CMK (cell line): Measurements from ENCODE around the gene DNAJC8.

Experiments
- DNase-seq: peaks from one replicate; pipeline ENCODE4 v3.0.0-alpha.2; 2010; ENCODE audit warnings: low read depth

DNAJC8 gene

DNA sequence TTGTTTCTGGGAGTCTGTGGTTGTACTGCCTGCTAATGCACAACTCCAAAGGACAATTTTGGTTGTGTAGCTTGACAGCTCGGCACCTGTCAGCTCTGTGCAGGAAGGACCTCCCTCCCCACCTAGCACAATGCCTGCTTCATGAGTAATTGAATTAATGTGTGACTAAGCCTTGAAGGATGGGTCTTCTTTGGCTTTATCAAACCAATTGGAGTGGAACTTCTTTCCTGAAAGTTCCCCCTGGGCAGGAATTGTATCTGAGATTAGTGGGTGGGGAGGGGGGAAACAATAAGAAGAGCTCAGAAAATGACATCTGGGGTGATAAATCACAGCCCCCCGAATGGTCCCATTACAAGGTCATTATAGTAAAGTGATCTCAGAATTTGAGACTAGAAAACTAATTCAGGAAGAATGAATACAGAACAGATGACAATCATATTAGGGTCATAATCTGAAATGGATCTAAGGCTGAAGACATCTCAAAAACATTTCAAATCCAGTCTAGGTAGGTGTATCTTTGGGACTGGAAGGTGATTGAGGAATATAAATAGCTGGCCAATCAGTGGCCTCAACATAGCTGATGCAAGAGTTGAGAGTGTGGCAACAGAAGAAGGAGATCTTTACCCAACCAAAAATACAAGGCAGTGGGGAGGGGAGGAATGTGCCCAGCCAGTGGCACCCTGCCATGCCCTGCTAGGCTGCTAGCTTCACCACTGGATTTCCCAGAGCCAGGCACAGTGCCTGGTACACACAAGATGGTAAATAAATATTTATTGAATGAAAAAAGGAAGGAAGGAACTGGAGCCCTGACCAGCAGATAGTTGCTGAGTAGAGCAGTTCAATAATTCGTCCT is 16.4 kb upstream of the DNAJC8 start:
- no peak for DNase-seq

DNA sequence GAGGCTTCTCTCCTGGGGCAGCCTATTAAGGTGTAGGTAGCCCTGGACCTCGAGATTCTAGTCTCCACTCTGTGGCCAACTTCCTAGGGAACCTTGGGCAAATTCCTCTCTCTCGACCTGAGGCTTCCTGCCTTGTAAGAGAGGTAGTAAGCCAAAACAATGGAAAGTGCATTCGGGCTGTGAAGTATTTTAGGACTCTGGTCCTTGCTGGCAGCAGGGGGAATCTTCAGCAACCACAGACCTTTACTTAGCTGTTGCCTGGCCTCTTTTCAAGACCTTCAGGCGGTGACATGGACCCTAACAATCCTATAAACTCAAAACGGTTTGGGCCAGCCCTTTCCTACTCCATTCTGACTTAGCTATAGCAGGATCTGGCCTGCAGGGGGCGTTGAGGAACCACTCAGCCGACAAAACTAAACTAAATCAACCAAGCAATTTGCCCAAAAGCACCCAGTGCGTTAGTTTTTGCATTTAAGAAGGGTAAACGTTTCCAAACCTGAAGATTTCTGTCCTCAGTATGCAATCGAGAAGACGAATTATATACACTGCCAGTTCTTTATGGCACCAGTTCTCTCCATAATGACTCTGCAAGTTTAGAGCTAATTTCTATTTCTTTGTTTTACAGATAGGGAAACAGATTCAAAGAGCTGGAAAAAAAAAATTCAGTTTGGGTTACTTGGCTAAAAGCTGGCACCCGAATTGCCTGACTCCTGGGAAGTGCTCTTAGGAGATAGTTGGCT is 15.6 kb upstream of the DNAJC8 start:
- peak; percentile 59 for DNase-seq

DNA sequence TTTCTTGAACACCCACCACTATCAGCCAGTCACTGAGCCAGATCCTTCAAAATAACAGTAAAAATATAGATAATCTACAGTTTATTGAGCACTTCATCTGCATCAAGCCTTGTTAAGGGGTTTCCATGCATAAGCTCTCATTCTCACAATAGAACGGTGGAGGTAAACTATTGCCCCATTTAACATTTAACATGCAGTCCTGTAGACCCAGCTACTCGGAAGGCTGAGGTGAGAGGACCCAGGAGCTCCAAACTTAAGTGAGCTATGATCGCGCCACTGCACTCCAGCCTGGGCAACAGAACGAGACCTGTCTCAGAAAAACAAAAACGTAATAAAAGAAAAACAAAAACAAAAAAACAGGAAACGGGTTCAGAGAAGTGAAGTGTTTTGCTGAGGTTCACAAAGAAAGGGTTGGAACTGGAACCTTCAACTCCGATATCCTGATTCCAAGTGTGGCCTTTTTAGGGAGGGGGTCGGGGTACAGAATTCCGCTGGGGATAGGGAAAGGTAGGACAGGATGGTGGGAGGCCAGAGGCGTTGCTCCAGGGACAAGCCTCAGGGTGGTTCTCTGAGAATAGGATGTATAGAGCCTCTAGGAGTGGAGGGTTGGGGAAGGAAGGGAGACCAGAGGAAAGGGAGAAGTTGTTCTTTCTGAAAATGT is 14.9 kb upstream of the DNAJC8 start:
- no peak for DNase-seq

DNA sequence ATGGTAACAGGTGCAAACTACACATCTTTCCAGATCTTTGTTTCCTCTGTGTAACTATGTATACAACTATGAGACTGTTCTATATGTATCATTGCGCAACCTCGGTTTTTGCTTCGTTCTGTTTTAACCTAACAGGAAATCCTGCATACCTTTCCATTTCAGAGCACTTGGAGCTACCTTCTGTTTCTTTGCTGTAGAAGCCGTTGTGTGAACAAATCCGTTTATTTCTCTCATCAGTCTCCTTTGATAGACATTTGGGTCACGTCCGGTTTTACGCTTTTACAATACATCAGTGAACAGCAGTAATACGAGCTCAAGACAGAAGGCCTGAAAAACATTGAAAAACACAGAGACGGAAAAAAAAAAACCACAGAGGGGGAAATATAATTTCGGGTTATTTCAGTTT is 13.6 kb upstream of the DNAJC8 start:
- DNase-seq, result no peak

DNA sequence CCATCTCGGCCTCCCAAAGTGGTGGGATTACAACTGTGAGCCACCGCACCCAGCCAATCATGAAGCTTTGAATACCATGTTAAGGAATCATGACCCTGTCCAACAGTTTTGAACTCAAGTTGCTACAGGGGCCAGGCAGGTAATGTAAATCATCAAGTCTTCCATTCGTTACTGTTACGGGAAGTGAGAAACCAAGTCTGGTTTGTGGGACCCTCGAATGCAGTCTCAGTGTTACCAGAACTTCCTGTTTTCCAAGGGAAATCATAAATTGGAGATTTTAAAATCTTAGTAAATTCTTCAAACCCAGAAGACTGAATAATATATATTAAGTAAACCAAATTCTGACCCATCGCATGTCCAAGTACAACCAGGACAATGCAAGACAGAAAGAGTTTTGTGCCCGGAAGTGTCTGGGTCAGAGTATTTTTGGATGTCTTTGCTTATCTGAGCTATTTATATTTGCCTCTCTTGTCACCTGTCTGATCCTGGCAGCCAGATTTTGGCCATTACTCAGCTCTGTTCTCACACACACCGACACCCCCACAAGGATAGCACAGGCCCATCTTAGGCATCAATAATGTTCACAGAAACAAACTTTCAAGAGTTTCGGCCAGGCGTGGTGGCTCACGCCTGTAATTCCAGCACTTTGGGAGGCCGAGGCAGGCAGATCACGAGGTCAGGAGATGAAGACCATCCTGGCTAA is 11.9 kb upstream of the DNAJC8 start:
- no peak for DNase-seq

DNA sequence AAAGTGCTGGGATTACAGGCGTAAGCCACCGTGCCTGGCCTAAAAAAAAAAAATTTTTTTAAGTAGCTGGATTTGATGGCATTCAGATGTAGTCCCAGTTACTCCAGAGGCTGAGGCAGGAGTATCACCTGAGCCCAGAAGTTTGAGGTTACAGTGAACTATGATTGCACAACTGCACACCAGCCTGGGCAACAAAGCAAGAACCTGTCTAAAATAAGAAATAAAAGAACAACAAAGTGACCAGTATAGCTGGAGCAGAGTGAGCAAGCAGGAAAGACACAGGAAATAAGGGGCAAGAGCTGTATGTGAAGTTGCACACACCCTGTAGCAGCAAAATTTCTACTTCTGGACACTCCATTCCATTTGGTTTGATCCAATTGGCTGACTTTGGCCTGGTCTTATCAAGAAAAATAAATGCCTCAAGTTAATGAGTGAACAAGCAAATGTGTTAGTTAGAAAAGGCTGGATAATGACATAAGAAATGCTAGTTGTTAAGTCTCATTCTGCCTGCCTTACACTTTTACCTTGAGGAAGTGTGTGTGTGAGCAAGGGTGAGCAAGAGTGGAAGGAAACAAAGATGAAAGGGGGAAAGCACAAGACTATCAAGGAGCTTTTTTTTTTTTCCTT is 11.0 kb upstream of the DNAJC8 start:
- no peak for DNase-seq

DNA sequence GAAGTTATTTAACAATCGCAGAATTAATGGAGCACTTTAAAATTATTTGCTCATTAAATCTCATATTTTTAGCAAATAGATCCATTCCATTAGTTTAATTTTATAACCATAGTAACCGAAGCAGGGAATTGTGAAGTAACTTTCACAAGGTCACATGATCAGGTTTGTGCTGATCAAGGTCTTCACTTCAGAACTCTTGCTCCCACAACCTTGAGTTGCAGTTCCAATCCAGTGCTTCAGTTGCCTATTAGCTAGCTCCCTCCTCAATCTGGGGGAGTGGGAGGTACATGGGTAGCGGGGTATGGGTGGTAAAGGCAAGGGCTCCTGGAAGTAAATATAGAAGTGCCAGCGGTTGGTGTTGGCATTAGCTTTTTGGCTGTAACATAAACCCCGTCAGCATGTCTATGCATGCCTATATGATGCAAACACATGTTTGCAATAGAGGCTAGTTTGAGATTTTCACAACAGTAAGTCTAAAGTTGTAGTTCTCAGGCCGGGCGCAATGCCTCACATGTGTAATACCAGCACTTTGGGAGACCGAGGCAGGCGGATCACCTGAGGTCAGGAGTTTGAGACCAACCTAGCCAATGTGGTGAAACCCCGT is 8.9 kb upstream of the DNAJC8 start:
- no peak for DNase-seq

DNA sequence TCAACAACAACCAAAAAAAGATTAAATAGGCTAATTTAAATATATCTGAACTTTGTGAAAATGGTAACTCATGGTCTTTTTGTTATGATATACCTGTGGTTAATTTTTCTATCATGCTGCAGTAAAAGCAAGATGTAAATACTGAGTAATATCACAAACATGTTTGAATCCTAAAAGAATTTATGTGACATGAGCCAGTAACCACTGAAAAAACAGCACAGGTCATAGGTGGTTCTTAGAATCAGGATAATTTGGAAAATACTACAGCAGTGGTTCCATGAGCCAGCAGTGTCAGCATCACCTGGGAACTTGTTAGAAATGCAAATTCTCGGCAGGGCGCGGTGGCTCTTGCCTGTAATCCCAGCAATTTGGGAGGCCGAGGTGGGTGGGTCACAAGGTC is 7.2 kb upstream of the DNAJC8 start:
- DNase-seq, result no peak

DNA sequence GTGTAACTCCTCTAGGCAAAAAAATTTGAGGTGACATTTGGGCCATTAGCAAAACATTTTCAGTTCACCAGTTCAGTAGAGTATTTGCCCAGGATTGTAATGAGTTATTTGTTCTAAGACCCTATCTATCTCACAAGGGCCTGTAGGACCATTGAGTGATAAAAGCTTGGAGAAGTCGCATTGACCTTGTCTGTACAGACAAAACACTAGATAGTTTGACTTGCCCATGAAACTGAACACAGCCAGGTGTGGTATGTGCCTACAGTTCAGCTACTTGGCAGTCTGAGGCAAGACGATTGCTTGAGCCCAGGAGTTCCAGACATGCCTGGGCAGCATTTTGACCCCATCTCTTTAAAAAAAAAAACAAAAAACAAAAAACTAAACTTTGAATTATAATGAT is 6.2 kb upstream of the DNAJC8 start:
- no peak for DNase-seq

DNA sequence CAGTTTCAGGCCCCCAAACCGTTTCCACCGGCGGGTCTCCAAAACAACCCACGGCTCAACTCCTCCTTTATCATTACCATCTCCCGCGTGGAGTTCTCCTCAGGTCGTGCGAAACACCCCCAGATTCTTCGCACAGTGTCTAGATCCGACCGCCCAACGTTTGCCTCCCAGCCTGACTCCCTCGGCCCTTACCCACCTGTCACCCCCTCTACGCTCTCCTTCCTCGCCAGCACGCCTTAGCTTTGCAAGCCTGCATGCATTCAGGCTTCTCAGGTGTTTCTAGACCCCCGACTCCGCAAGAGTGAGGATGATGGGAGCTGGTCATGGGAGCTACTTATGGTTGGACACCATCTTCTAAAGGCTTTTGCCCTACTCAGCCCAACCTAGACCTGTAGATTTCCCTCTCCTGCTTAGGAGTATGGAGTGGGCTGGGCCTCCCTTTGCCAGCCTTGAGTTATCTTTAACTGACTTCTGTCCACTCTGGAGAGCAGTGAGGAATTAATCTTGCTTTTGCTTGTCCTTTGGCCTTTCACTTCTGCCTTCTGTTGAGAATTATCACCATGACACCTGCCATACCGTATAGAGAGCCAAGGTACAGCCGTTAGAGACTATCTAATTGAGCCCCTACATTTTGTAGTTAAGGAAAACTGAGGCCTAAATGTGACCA is 4.0 kb upstream of the DNAJC8 start:
- no peak for DNase-seq

DNA sequence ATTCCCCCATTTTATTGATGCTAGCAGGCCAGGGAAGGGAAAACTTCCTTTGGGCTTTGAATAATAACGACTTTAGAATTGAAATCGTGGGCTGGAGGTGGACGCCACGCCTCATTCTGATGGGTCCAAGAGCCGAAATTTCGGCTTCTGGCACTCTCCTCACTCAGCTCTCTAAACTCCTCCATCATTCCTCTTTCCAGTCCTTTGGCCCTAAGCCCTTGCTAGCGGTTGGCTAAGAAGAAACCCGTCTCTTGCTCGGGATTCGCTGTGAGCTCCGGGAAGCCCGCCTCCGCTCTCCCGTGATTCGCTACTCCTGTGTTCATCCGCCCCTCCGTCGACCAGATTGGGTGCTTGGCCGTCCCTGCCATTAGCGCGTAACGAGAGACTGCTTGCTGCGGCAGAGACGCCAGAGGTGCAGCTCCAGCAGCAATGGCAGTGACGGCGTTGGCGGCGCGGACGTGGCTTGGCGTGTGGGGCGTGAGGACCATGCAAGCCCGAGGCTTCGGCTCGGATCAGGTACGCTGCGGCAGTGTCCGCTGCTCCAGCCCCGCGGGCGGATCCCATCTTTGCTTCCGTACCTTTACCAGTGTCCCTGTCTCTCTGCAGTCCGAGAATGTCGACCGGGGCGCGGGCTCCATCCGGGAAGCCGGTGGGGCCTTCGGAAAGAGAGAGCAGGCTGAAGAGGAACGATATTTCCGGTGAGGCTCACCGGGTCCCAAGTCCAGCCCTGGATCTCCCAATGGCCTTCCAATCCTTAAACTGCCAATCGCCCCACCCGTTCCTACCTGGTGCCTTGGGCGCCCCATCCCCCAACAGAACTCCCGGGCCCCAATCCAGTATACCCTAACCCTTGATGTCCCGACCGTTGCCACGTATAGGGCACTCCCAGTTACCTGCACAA is 3.2 kb upstream of the DNAJC8 start, which contains the start of gene ATP5IF1:
TSS of gene ATP5IF1 (plus strand) at position 370 of the 901 bp plus-strand sequence. CDS start at position 430, 60 bp downstream.
- DNase-seq, result peak; percentile 93

DNA sequence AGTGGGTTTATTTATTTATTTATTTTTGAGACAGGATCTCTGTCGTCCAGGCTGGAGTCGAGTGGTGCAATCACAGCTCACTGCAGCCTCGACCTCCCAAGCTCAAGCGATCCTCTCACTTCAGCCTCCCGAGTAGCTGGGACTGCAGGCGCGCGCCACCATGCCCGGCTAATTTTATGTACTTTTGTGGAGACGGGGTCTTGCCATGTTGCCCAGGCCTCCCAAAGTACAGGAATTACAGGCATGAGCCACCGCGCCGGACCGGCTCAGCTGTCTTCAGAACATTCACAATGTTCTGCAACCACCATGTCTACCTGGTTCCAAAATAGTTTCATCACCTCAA is 406 bp upstream of the DNAJC8 start:
- no peak for DNase-seq

DNA sequence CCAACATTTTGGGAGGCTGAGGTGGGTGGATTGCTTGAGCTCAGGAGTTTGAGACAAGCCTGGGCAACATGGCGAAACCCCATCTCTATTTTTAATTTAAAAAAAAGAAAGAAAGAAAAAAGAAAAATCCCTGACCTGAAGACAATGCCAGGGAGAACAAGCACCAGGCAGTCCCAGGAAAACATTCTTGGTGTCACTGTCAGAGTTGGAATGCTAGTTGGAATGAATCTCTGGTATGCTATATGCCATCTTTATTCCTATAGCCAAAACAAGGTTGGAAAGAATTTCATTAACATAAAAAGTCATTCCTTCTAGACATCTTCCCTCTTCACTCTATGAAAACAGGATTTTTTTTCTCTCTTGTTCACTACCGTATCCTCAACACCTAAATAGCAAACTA is 2.8 kb downstream of the DNAJC8 start:
- no peak for DNase-seq

DNA sequence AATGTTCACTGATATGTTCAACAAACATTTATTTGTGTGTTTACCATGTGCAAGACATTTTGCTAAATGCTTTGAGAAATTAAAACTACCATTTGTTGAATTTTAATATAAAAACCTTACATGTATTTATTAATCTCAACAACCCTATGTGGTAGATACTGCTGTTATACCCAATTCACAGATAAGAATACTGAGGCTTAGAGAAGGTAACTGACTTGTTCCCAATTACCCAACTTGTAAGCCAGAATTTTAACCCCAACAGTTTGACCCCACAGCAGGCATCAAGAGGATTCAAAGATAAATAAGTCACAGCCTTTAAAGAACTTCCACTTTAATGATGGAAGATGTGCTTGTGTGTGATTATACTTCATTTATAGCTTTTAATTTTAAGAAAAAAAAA is 3.7 kb downstream of the DNAJC8 start:
- DNase-seq, result no peak

DNA sequence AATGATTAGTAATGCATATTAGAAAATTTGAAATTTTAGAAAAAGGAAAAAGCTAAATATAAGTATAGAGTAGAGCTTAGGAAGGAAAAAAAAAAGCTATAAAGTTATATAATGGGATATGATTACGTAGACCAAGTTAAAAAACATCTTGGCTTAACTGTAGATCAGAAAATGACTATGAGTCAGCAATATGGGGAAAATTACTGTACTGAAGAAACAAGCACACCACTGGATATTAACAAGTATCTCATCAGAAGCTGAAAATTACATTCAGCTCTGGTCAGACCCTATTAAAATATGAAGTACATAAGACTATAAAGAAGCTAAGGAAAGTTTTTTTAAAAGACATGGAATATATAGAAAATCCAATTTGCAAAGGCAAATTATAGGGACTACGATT is 19.5 kb downstream of the DNAJC8 start:
- no peak for DNase-seq

DNA sequence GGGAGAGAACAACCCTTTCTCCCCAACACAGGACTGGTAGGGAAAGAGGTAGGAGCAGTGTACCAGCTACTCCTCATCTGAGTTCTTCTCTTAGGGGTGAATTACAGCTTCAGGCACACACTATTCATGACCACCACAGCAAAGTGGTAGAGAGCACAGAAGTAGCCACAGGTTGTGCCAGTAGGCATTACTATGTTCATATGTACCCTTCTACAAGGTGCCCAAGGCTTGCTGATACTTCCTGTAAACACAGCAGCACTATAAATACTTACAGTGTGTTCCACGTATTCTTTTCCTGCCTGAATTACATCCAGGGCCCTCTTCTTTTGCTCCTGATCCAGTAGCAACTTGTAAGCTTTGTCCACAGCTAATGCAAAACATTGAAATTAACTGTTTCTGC is 23.1 kb downstream of the DNAJC8 start:
- no peak for DNase-seq

DNA sequence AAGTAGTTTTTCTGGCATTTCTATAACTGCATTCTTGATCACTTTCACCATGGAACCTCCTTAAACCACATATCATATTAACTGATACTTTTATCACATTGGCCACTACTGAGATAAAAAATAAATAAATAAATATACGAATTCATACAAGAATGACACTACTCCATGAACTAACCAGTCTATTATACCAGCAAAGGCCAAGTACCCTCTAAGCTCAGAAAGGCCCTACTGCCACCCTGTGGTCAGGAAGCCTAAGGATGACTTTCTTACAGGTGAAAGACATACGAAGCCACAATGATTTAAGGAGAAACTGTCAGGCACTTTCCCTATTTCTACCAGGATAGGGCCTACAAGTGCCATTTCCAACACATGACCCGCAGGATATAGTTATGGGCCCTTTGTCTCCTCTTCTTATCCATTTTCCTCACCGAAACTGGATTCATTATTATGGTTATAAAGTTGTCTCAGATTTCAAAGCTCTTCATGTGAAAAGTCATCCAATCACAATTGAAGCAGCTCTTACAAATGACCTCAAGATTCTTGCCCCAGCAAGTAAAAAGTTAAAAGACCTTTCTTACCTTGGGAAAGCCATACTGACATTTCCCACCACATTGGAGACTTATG is 23.9 kb downstream of the DNAJC8 start:
- DNase-seq, result no peak

DNA sequence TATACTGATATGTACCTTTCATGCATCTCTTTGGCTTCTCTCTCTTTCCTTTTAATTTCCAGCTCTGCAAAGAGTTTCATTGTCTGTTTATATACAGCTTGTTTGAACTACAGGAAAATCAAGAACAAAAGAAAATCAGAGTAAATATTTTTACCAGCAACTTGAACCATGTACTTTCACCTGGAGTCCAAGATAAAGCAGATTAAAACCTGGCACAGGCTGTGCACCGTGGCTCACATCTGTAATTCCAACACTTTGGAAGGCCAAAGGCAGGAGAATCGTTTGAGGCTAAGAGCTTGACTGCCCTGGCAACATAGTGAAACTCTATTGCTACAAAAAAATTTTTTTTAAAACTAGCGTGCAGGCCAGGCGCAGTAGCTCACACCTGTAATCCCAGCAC is 27.6 kb downstream of the DNAJC8 start:
- DNase-seq, result no peak

DNA sequence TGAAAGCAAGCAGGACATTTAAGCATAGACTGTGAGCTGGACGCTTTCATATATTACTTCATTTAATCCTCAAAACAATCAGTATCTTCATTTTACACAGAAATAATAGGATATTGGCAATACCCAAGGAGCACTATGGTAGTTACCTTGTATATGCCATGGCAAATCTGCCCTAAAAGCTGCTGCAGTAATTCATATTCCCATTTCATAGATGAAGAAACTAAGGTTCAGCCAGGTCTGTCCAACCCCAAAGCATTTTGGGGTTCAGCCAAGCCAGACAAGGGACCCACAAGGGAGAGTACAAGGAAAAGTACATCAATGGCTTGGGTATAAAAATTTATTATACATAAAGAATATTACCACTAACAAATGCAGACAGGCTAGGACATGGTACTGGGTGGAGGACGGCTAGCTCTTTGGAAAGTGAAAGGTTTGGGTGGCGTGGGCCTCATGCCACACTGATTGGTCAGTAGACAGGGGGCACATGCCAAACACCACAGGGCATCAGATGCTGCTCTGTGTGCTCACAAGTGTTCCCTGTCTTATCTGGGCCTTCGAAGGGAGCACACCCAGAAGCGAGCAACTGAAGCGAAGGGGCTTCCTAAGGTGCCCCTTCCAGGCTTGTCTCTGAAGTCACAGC is 32.5 kb downstream of the DNAJC8 start:
- no peak for DNase-seq
